SU-DHL-6 (cell line): ENCODE data around the gene CACNB3.

Experiments
- CTCF ChIP-seq: fragments of 200-600 bp; sonication (generic); IDR thresholded peaks from one replicate; pipeline ENCODE4 v1.5.1; 2017; ENCODE audit warnings: antibody characterized with exemption, mild to moderate bottlenecking, low read length, moderate library complexity; ENCODE audit not compliant: insufficient read depth, poor library complexity, severe bottlenecking
- EZH2phosphoT487 ChIP-seq: fragments of 200-600 bp; sonication (generic), shearing (Covaris generic); conservative IDR thresholded peaks from 2 replicates; pipeline ENCODE4 v1.6.1; 2018; ENCODE audit warnings: mild to moderate bottlenecking, antibody characterized with exemption, low read length, moderate library complexity, mixed read lengths

DNA sequence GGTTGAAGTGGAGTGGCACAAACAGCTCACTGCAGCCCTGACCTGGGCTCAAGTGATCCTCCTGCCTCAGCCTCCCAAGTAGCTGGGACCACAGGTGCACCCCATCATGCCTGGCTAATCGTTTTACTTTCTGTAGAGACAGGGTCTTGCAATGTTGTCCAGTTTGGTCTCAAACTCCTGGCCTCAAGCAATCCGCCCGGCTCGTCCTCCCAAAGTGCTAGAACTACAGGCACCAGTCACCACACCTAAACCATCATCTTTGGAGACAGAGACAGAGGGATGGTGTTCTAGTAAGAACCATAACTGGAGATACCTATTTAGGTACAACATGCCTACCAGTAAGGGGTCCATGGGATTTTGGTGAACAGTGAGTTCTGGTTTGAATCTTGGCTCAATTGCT is 36.2 kb downstream of the CACNB3 start:
- TF ChIP-seq CTCF (no peak), EZH2phosphoT487 (no peak)
